Measurements from ENCODE around the gene CRYGB. TPM values are rescaled to one million over a fixed set of nuclear protein-coding genes. Genes with fewer than 3 reads are reported as not detected.

The CRYGB gene
- not detected in 2 replicates for total RNA-seq (2014; rRNA removed; shearing (Covaris generic))

DNA sequence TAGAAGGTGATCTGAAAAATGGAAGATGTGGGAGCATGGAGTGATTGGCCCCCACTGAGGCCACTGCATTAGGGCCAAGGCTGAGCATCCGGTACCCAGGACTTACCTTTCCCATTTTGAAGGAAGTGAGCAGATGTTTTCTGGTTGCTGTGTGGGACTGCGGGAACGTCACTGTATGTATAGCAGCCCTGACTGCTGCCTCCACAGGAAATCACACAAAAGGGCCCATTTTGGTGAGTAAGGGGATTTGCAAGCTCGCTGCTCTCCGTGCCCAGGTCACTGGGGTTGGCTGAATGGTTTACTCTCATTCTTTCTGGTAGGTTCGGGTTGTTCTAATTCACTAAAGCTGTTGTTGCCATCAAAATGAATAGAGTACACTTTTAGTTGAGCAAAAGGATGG, at the start of gene CRYGB:
Gene CRYGB, minus strand, starts transcription at position 153 of the 400 bp plus-strand sequence. Its CDS starts 38 bp downstream, at position 115.
- no peak for DNase-seq (ENCODE audit: low read depth)

GRCh38 chr2:208195531-208195930, 49.6 kb upstream of the CRYGB start:
- DNase-seq (ENCODE audit: low read depth), result no peak

- no peak for DNase-seq (ENCODE audit: low read depth)
These were observed 46.8 kb upstream of the CRYGB start for GRCh38 chr2:208192611-208193236.

- DNase-seq (ENCODE audit: low read depth), result no peak
These were observed 44.0 kb upstream of the CRYGB start, which contains the start of gene C2orf80 for GRCh38 chr2:208189810-208190503. C2orf80 (minus strand) TSS chr2:208190030; CDS start chr2:208186986, 3,044 bp downstream.

- no peak for DNase-seq (ENCODE audit: low read depth)
These were observed 43.3 kb upstream of the CRYGB start for GRCh38 chr2:208189069-208189809.

DNA sequence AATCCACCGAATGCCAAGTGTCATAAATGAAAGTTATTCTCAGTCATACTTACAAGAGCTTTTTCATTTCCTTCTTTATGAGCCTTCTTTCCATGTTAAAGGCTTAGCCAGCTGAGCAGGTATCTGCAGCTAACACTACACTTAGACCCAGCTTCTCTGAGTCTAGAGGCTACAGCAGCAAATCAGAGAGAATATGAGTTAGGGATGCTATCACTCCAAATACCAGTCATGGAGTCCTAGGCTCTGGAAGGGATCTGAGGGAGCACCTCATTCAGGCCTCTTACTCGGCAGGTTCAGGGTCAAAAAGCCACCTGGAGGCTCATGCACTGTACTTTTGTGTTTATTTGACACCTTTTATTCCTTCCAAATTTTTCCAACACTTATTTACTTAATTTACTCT, 40.9 kb upstream of the CRYGB start:
- DNase-seq (ENCODE audit: low read depth), result no peak

- no peak for DNase-seq (ENCODE audit: low read depth)
These were observed 40.5 kb upstream of the CRYGB start for GRCh38 chr2:208186465-208186864.

DNA sequence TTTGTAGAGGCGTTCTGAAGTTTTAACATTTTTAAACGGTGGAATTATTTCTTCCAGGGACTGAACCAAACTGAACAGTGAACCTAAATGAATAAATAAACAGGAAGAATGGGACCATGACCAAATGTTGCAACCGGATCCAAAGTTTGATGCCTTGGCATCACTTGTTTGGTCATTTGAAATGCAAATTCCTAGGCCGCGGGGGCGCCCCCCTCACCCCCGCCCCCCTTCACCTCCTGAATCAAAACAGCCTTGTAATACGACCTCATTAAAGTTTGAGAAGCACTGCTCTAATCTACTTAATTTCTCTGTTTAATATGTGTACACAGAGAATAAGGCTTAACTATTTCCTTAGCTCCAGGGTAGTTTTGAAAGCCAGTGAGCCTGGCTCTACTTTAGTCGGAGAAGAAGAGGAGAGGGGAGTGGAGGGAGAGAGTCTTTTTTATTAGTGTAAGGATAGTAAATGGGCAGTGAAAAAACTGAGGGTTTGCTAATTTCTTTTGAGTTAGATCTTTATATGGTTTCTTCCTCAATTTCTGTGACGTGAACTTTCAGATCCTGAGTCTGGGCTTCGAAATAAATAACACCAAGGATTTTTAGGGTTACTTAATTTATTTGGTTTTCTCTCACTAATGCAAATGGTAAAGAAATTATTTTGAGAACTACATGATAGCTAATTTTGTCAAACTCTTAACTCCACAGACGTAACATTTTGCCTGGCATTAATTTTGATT, 38.2 kb upstream of the CRYGB start:
- no peak for DNase-seq (ENCODE audit: low read depth)

- DNase-seq (ENCODE audit: low read depth), result no peak
These were observed 37.6 kb upstream of the CRYGB start for GRCh38 chr2:208183526-208183925.

DNA sequence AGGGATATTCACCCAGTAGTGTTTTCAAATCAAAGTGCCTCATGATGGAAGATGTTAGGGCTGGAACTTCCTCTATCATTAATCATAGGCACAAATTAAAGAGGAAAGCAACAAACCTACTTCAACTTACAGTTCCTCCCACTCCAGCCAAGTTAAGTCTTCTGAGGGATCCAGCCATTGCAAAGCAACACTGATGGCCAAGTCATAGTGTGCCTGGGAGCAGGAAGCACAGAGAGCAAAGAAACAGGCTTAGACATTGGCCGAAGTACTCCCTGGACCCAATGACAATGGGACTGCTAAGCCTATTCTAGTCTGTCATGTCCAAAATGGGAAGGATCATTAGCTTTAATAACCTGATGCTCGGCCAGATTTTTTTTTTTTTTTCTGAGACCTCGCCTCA, 36.9 kb upstream of the CRYGB start:
- no peak for DNase-seq (ENCODE audit: low read depth)

DNA sequence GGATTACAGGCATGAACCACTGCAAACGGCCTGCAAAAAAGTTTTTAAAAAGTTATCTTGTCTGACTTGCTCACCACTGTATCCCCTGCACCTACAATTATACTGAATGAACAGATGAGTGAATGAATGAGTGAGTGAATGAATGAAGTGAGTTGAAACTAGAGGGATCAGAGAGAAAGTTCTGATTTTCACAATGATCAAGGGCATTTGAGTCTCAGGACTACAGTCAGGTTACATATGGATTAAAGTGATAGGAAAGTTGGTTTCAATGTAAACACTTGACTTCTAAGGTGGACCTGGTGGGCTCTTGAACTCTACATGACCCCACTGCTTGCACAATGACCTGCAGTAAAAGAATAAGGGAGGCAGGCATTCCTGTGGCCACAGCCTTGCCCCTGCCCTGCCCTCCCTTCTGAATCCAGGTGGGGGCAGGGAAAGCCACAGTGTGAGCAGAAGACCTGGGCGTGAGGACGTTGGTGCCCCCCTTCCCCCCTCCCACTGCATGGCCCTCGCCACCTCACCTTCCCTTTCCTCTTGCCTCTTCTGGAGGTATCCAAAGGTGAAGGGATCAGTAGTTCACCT, 33.2 kb upstream of the CRYGB start:
- no peak for DNase-seq (ENCODE audit: low read depth)

- no peak for DNase-seq (ENCODE audit: low read depth)
These were observed 29.8 kb upstream of the CRYGB start for GRCh38 chr2:208175840-208176153.

- peak; percentile 77 for DNase-seq (ENCODE audit: low read depth)
These were observed 29.3 kb upstream of the CRYGB start for GRCh38 chr2:208175069-208175839.

- no peak for DNase-seq (ENCODE audit: low read depth)
These were observed 28.2 kb upstream of the CRYGB start for GRCh38 chr2:208174144-208174543.

GRCh38 chr2:208172125-208172524, 26.2 kb upstream of the CRYGB start:
- DNase-seq (ENCODE audit: low read depth), result peak; percentile 8

DNA sequence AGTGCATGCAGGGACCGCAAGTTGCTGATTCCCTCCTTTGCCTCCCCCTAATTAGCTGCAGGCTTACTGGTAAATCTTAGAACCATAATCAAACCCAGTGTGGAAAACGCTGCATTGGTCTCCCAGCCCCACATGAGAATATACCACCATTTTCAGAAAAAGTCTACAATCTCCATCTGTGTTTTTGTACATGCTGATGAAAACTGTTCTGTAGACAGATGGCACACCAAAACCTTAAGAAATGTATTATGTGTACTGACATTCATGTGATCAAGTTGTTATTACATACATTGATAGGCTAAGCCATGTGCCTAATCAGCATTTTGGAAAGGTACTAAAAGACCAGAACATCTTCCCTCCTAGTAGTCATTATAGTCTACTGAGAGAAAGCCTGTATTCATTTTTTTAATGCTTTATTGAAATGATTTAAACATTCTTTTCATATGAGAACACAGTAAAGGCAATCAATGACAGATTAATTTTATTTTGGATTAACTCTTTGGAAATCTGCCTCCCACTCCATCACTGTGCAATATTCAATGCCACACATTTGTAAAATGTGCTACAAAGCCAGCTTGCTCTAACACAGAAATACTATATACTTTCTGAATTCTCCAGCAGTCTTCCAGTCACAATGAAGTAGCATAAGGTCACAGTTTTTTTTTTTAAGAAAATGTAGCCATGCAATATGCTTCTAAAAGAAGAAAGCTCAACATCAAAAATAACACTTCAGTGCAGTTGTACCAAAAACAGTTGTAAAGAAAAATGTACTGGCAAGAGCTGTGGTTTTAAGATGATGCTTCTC, 19.2 kb upstream of the CRYGB start:
- no peak for DNase-seq (ENCODE audit: low read depth)

GRCh38 chr2:208163489-208163888, 17.5 kb upstream of the CRYGB start, which contains the start of gene CRYGA:
CRYGA (minus strand) TSS chr2:208163589; CDS start chr2:208163556, 33 bp downstream.
- DNase-seq (ENCODE audit: low read depth), result no peak

GRCh38 chr2:208156439-208156838, 10.5 kb upstream of the CRYGB start:
- no peak for DNase-seq (ENCODE audit: low read depth)

DNA sequence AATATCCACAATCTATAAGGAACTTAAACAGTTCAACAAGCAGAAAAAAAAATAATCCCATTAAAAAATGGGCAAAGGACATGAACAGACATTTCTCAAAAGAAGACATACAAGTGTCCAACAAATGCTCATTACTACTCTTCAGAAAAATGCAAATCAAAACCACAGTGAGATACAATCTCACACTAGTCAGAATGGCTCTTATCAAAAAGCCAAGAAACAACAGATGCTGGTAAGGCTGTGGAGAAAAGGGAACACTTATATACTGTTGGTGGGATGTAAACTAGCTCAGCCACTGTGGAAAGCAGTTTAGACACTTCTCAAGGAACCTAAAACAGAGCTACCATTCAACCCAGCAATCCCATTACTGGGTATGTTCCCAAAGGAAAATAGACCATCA, 7.2 kb upstream of the CRYGB start:
- DNase-seq (ENCODE audit: low read depth), result no peak

- no peak for DNase-seq (ENCODE audit: low read depth)
These were observed 5.0 kb upstream of the CRYGB start for GRCh38 chr2:208150956-208151355.

Data from RPMI7951 (cell line).